Upper lobe of right lung (tissue), 1 donor: Measurements from ENCODE around the gene ZNF691. TPM values are rescaled to one million over a fixed set of nuclear protein-coding genes. Genes with fewer than 3 reads are reported as not detected.

ENCODE experiments used
- ATAC-seq: fragments of 200-7000 bp; cut with Tn5 transposase; one replicate; pipeline ENCODE4 v1.9.1; 2020; ENCODE audit warnings: mild to moderate bottlenecking, moderate library complexity
- DNase-seq: peaks from one replicate; pipeline ENCODE4 v3.0.0-alpha.2; 2020
- H3K27ac ChIP-seq: fragments of 200-600 bp; one replicate; pipeline ENCODE4 v1.8.0; 2022
- H3K27me3 ChIP-seq: fragments of 200-600 bp; one replicate; pipeline ENCODE4 v1.8.0; 2022; ENCODE audit warnings: mild to moderate bottlenecking
- H3K36me3 ChIP-seq: fragments of 200-600 bp; one replicate; pipeline ENCODE4 v1.8.0; 2022
- H3K4me1 ChIP-seq: fragments of 200-600 bp; one replicate; pipeline ENCODE4 v1.8.0; 2022
- H3K4me3 ChIP-seq: fragments of 200-600 bp; one replicate; pipeline ENCODE4 v1.8.0; 2022; ENCODE audit warnings: mild to moderate bottlenecking
- H3K9me3 ChIP-seq: fragments of 200-600 bp; one replicate; pipeline ENCODE4 v1.8.0; 2022
- CTCF ChIP-seq: fragments of 200-600 bp; IDR thresholded peaks from one replicate; pipeline ENCODE4 v1.8.0; 2022; ENCODE audit warnings: antibody characterized with exemption
- intact Hi-C: fragments of 100-400 bp; cut with DNase I; formaldehyde crosslinking; loops from one replicate; pipeline ENCODE4 v1.11.0; 2022
- total RNA-seq: library from RNA; stranded (reverse); fragmentation: NEBNext Ultra II Directional; extraction: Animal tissue kit (Norgen Biotek cat#: 25700); gene quantifications from one replicate; pipeline ENCODE4 v1.2.1, GENCODE V29; 2021
- donor health status: DM: no; HTN: yes; CAD: no; lungs with severe emphysema.

ZNF691 gene
- total RNA-seq, 1 donor from 2014 or later, result 8.2 TPM

GRCh38 chr1:42880384-42880783, 34.0 kb downstream of the ZNF691 start:
- H3K27ac ChIP-seq, result no peak overlapping the region
- H3K27me3 ChIP-seq, result peaks cover 9% of the 10 kb centered on the region
- H3K4me1 ChIP-seq, result no peaks in the 10 kb centered on the region
- no peak overlapping the region for H3K4me3 ChIP-seq
- intact Hi-C loops, result no loop called here
- ATAC-seq (no peak), DNase-seq (no peak)
- no peaks in the 10 kb centered on the region for H3K9me3 ChIP-seq
- no peak for TF ChIP-seq CTCF
- H3K36me3 ChIP-seq, result no peaks in the 10 kb centered on the region

- intact Hi-C loops, result no loop called here
- ATAC-seq (no peak), DNase-seq (no peak)
- Histone ChIP-seq H3K4me3 (no peak overlapping the region), H3K9me3 (no peaks in the 10 kb centered on the region), H3K36me3 (no peaks in the 10 kb centered on the region), H3K4me1 (no peaks in the 10 kb centered on the region), H3K27ac (no peak overlapping the region), H3K27me3 (no peaks in the 10 kb centered on the region)
- no peak for TF ChIP-seq CTCF
Measured at GRCh38 chr1:42886046-42886739, 39.8 kb downstream of the ZNF691 start.

GRCh38 chr1:42886800-42887199, 40.4 kb downstream of the ZNF691 start:
- intact Hi-C loops, result no loop called here
- Histone ChIP-seq H3K9me3 (no peaks in the 10 kb centered on the region), H3K4me3 (no peak overlapping the region), H3K27me3 (no peaks in the 10 kb centered on the region), H3K27ac (no peak overlapping the region), H3K36me3 (no peaks in the 10 kb centered on the region), H3K4me1 (no peaks in the 10 kb centered on the region)
- TF ChIP-seq CTCF, result no peak
- no peak for ATAC-seq
- no peak for DNase-seq

GRCh38 chr1:42887366-42887765, 41.0 kb downstream of the ZNF691 start:
- ATAC-seq (no peak), DNase-seq (no peak)
- Histone ChIP-seq H3K27me3 (no peaks in the 10 kb centered on the region), H3K4me3 (no peak overlapping the region), H3K9me3 (no peaks in the 10 kb centered on the region), H3K27ac (no peak overlapping the region), H3K4me1 (no peaks in the 10 kb centered on the region), H3K36me3 (no peaks in the 10 kb centered on the region)
- TF ChIP-seq CTCF, result no peak
- intact Hi-C loops, result no loop called here

- no peak for DNase-seq
- Histone ChIP-seq H3K9me3 (no peaks in the 10 kb centered on the region), H3K36me3 (no peaks in the 10 kb centered on the region), H3K4me1 (no peaks in the 10 kb centered on the region), H3K4me3 (no peak overlapping the region), H3K27me3 (no peaks in the 10 kb centered on the region), H3K27ac (no peak overlapping the region)
- intact Hi-C loops, result no loop called here
- TF ChIP-seq CTCF, result no peak
- no peak for ATAC-seq
Measured at GRCh38 chr1:42888013-42888633, 41.7 kb downstream of the ZNF691 start.
